ENCODE measurements around the gene C22orf23.

C22orf23 gene

DNA sequence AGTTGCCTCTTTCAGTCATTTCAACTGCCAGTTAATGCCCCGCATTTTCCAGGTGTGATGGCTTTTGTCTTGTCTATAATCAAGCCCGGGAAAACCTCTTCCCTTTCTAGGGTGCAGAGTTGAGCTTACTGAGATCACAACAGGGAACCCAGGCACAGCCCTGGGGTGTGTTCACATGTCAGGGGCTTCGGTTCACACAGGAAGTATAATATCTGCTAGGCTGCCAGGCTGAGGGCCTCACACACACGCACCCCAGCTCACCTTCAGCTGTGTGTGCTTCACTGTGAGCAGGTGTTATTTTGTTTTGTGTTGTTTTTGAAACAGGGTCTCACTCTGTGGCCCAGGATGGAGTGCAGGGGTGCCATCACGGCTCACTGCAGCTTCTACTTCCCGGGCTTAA is 40.6 kb upstream of the C22orf23 start:
- Histone ChIP-seq H2BK12ac (ENCODE audit: low read length) (no peak overlapping the region), H4K91ac (ENCODE audit: low read depth, low read length) (no peak overlapping the region), H2AK5ac (ENCODE audit: low read length) (no peak overlapping the region), H4K12ac (ENCODE audit: low read depth, low read length) (no peak overlapping the region), H3K79me1 (ENCODE audit: low read length) (no peaks in the 10 kb centered on the region), H3K27me3 (ENCODE audit: insufficient read depth, low read length) (no peaks in the 10 kb centered on the region), H2AFZ (ENCODE audit: insufficient read depth, low read length, poor library complexity) (no peak overlapping the region), H3K9me3 (ENCODE audit: insufficient read depth, low read depth, low read length) (no peaks in the 10 kb centered on the region), H3K36me3 (ENCODE audit: control insufficient read depth in 1 of 2, insufficient read depth in 2 of 2, low read length in 2 of 2) (no peaks in the 10 kb centered on the region), H3K4ac (ENCODE audit: low read depth, low read length) (no peak overlapping the region), H3K14ac (ENCODE audit: low read length) (no peak overlapping the region), H3K4me1 (ENCODE audit: control insufficient read depth in 1 of 2, insufficient read depth in 2 of 2, low read length in 2 of 2) (no peaks in the 10 kb centered on the region), H2BK5ac (ENCODE audit: low read depth, low read length, poor library complexity) (no peak overlapping the region), H3K9ac (ENCODE audit: low read length) (no peak overlapping the region), H3K79me2 (ENCODE audit: control insufficient read depth, insufficient read depth, low read length, poor library complexity) (no peaks in the 10 kb centered on the region), H3K18ac (ENCODE audit: low read length) (no peak overlapping the region), H3K4me3 (ENCODE audit: low read depth, low read length) (no peak overlapping the region), H4K8ac (ENCODE audit: low read depth, low read length) (no peak overlapping the region), H2BK120ac (ENCODE audit: insufficient read depth, low read length, poor library complexity) (no peak overlapping the region), H3K4me2 (ENCODE audit: low read length) (no peak overlapping the region), H3K23ac (ENCODE audit: low read length) (no peak overlapping the region), H3K27ac (ENCODE audit: low read depth, low read length) (no peak overlapping the region)
- WGBS (ENCODE audit: extremely low coverage, insufficient coverage, insufficient read length) = no CpG with 5 or more reads among the region's 6 CpGs
- DNase-seq = no peak

DNA sequence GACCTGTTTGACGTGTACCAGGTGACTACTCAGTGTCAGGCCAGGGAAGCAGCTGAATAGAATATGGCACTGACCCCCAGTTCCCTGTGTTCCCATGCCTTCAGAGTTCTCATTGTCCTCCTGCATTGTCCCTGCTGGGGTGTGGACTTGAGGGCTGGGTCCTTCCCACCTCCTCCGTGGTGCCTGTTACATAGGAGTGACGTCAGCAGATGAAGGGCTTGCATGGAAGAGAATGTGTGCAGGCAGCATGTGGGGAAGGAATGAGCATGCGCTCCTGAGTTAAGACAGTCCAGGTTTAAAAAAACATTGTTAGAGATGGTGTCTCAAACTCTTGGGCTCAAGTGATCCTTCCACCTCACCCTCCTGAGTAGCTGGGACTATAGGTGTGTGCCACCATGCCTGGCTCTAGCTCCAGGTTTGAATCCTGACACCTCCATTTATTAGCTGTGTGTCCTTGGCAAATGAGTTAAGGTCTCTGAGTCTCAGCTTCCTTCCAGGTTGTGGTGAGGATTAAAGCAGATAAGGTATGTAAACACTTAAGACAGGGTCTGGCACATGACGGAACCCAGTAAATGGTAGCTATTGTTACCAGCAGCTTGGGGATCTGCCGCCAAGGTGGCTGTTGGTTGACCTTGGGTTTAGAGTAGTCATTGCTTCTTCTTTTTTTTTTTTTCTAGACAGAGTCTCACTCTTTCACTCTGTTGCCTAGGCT is 38.5 kb upstream of the C22orf23 start:
- Histone ChIP-seq H3K4me2 (ENCODE audit: low read length) (no peak overlapping the region), H3K27me3 (ENCODE audit: insufficient read depth, low read length) (no peaks in the 10 kb centered on the region), H4K12ac (ENCODE audit: low read depth, low read length) (no peak overlapping the region), H3K4me1 (ENCODE audit: control insufficient read depth in 1 of 2, insufficient read depth in 2 of 2, low read length in 2 of 2) (no peaks in the 10 kb centered on the region), H2AK5ac (ENCODE audit: low read length) (no peak overlapping the region), H3K23ac (ENCODE audit: low read length) (no peak overlapping the region), H3K79me1 (ENCODE audit: low read length) (no peaks in the 10 kb centered on the region), H3K36me3 (ENCODE audit: control insufficient read depth in 1 of 2, insufficient read depth in 2 of 2, low read length in 2 of 2) (no peaks in the 10 kb centered on the region), H3K4me3 (ENCODE audit: low read depth, low read length) (no peak overlapping the region), H3K9me3 (ENCODE audit: insufficient read depth, low read depth, low read length) (no peaks in the 10 kb centered on the region), H3K27ac (ENCODE audit: low read depth, low read length) (no peak overlapping the region), H4K91ac (ENCODE audit: low read depth, low read length) (no peak overlapping the region), H3K4ac (ENCODE audit: low read depth, low read length) (no peak overlapping the region), H2BK120ac (ENCODE audit: insufficient read depth, low read length, poor library complexity) (no peak overlapping the region), H3K79me2 (ENCODE audit: control insufficient read depth, insufficient read depth, low read length, poor library complexity) (no peaks in the 10 kb centered on the region), H4K8ac (ENCODE audit: low read depth, low read length) (no peak overlapping the region), H2BK12ac (ENCODE audit: low read length) (no peak overlapping the region), H3K14ac (ENCODE audit: low read length) (no peak overlapping the region), H2BK5ac (ENCODE audit: low read depth, low read length, poor library complexity) (no peak overlapping the region), H3K18ac (ENCODE audit: low read length) (no peak overlapping the region), H3K9ac (ENCODE audit: low read length) (no peak overlapping the region), H2AFZ (ENCODE audit: insufficient read depth, low read length, poor library complexity) (no peak overlapping the region)
- WGBS (ENCODE audit: extremely low coverage, insufficient coverage, insufficient read length) = no CpG with 5 or more reads among the region's 6 CpGs
- DNase-seq = no peak

DNA sequence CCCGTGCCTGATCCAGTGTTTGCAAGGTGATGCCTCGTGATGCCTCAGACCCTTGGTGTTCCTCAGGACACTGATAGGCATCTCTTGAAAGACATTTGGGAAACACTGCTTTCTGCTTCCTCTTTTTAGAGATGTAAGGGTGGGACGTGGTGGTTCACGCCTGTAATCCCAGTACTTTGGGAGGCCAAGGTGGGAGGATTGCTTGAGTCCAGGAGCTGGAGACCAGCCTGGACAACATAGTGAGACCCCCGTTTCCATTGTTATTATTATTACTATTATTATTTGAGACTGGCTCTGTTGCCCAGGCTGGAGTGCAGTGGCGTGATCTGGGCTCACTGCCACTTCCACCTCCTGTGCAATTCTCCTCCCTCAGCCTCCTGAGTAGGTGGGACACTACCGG is 37.5 kb upstream of the C22orf23 start:
- Histone ChIP-seq H2AK5ac (ENCODE audit: low read length) (no peak overlapping the region), H3K27ac (ENCODE audit: low read depth, low read length) (no peak overlapping the region), H3K4me2 (ENCODE audit: low read length) (no peak overlapping the region), H3K4ac (ENCODE audit: low read depth, low read length) (no peak overlapping the region), H2AFZ (ENCODE audit: insufficient read depth, low read length, poor library complexity) (no peak overlapping the region), H2BK5ac (ENCODE audit: low read depth, low read length, poor library complexity) (no peak overlapping the region), H3K27me3 (ENCODE audit: insufficient read depth, low read length) (no peaks in the 10 kb centered on the region), H2BK12ac (ENCODE audit: low read length) (no peak overlapping the region), H3K4me3 (ENCODE audit: low read depth, low read length) (no peak overlapping the region), H3K4me1 (ENCODE audit: control insufficient read depth in 1 of 2, insufficient read depth in 2 of 2, low read length in 2 of 2) (no peaks in the 10 kb centered on the region), H4K12ac (ENCODE audit: low read depth, low read length) (no peak overlapping the region), H3K18ac (ENCODE audit: low read length) (no peak overlapping the region), H3K9me3 (ENCODE audit: insufficient read depth, low read depth, low read length) (peaks cover 2% of the 10 kb centered on the region), H3K23ac (ENCODE audit: low read length) (no peak overlapping the region), H4K91ac (ENCODE audit: low read depth, low read length) (no peak overlapping the region), H3K79me2 (ENCODE audit: control insufficient read depth, insufficient read depth, low read length, poor library complexity) (no peaks in the 10 kb centered on the region), H2BK120ac (ENCODE audit: insufficient read depth, low read length, poor library complexity) (no peak overlapping the region), H3K14ac (ENCODE audit: low read length) (no peak overlapping the region), H3K36me3 (ENCODE audit: control insufficient read depth in 1 of 2, insufficient read depth in 2 of 2, low read length in 2 of 2) (no peaks in the 10 kb centered on the region), H4K8ac (ENCODE audit: low read depth, low read length) (no peak overlapping the region), H3K79me1 (ENCODE audit: low read length) (no peaks in the 10 kb centered on the region), H3K9ac (ENCODE audit: low read length) (no peak overlapping the region)
- no peak for DNase-seq
- no CpG with 5 or more reads among the region's 7 CpGs for WGBS (ENCODE audit: extremely low coverage, insufficient coverage, insufficient read length)

DNA sequence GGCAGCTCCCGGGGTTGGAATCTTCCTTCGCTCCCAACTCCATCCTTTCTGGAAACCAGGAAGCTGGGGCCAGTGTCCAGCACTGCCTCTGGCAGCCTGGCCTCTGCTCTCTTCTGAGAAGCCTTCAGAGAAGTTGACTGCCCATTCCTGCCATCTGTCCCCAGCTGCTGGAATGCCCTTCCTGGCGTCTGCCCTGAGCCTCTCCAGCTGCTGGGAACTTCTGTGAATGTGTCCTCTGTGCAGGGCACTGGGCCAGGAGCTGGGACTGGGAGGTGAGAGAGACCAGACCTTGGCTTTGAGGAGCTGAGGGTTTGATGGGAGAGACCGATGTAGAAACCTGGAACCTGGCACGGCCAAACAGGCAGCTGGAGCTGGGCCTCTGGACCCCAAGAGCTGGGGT is 36.9 kb upstream of the C22orf23 start:
- H2AFZ ChIP-seq (ENCODE audit: insufficient read depth, low read length, poor library complexity) = no peak overlapping the region
- H2AK5ac ChIP-seq (ENCODE audit: low read length) = no peak overlapping the region
- H3K79me2 ChIP-seq (ENCODE audit: control insufficient read depth, insufficient read depth, low read length, poor library complexity) = no peaks in the 10 kb centered on the region

More for the DNA sequence above, 36.9 kb upstream of the C22orf23 start:
- Histone ChIP-seq H3K27ac (ENCODE audit: low read depth, low read length) (no peak overlapping the region), H3K14ac (ENCODE audit: low read length) (no peak overlapping the region), H3K9ac (ENCODE audit: low read length) (no peak overlapping the region), H4K8ac (ENCODE audit: low read depth, low read length) (no peak overlapping the region), H3K4ac (ENCODE audit: low read depth, low read length) (no peak overlapping the region), H3K4me2 (ENCODE audit: low read length) (no peak overlapping the region), H3K27me3 (ENCODE audit: insufficient read depth, low read length) (no peaks in the 10 kb centered on the region), H4K12ac (ENCODE audit: low read depth, low read length) (no peak overlapping the region), H3K9me3 (ENCODE audit: insufficient read depth, low read depth, low read length) (peaks cover 2% of the 10 kb centered on the region), H3K23ac (ENCODE audit: low read length) (no peak overlapping the region), H3K18ac (ENCODE audit: low read length) (no peak overlapping the region), H3K36me3 (ENCODE audit: control insufficient read depth in 1 of 2, insufficient read depth in 2 of 2, low read length in 2 of 2) (no peaks in the 10 kb centered on the region), H2BK5ac (ENCODE audit: low read depth, low read length, poor library complexity) (no peak overlapping the region), H2BK12ac (ENCODE audit: low read length) (no peak overlapping the region), H3K4me3 (ENCODE audit: low read depth, low read length) (no peak overlapping the region), H3K4me1 (ENCODE audit: control insufficient read depth in 1 of 2, insufficient read depth in 2 of 2, low read length in 2 of 2) (no peaks in the 10 kb centered on the region), H4K91ac (ENCODE audit: low read depth, low read length) (no peak overlapping the region), H2BK120ac (ENCODE audit: insufficient read depth, low read length, poor library complexity) (no peak overlapping the region), H3K79me1 (ENCODE audit: low read length) (no peaks in the 10 kb centered on the region)
- DNase-seq = no peak
- WGBS (ENCODE audit: extremely low coverage, insufficient coverage, insufficient read length) = no CpG with 5 or more reads among the region's 5 CpGs
